Ammon's horn (tissue), 1 donor: ENCODE measurements around the gene IBTK.
"Not testable (repeated sequence)": the region's sequence is repeated elsewhere in the genome, so short reads cannot be mapped to it uniquely, and the experiment has no call there.

Source experiments
- DNase-seq: peaks from one replicate; pipeline ENCODE4 v3.0.0-alpha.2; 2016; ENCODE audit warnings: low spot score

IBTK gene

GRCh38 chr6:82247505-82248272, at the start of gene IBTK:
Gene IBTK (minus strand): TSS chr6:82247744. CDS start chr6:82240486, 7,258 bp downstream.
- peak; percentile 95 for DNase-seq

- DNase-seq, result no peak
Observed at GRCh38 chr6:82283771-82284410, 36.3 kb upstream of the IBTK start.

- DNase-seq, result not testable (repeated sequence)
Observed at GRCh38 chr6:82281550-82281949, 34.0 kb upstream of the IBTK start.

- DNase-seq, result no peak
Observed at GRCh38 chr6:82277686-82278085, 30.1 kb upstream of the IBTK start.

- no peak for DNase-seq
Observed at GRCh38 chr6:82275686-82276085, 28.1 kb upstream of the IBTK start.

- no peak for DNase-seq
Observed at GRCh38 chr6:82273295-82273694, 25.8 kb upstream of the IBTK start.

GRCh38 chr6:82270881-82271635, 23.5 kb upstream of the IBTK start:
- DNase-seq, result peak; percentile 38

- no peak for DNase-seq
Observed at GRCh38 chr6:82268301-82268846, 20.8 kb upstream of the IBTK start.

GRCh38 chr6:82264824-82265223, 17.3 kb upstream of the IBTK start:
- no peak for DNase-seq

GRCh38 chr6:82264321-82264720, 16.8 kb upstream of the IBTK start:
- DNase-seq, result no peak

- no peak for DNase-seq
Observed at GRCh38 chr6:82263916-82264315, 16.4 kb upstream of the IBTK start.

- DNase-seq, result no peak
Observed at GRCh38 chr6:82260997-82261732, 13.6 kb upstream of the IBTK start.

- peak; percentile 47 for DNase-seq
Observed at GRCh38 chr6:82259389-82259788, 11.8 kb upstream of the IBTK start.

- DNase-seq, result no peak
Observed at GRCh38 chr6:82257088-82257774, 9.7 kb upstream of the IBTK start.

- DNase-seq, result not testable (repeated sequence)
Observed at GRCh38 chr6:82254722-82255121, 7.2 kb upstream of the IBTK start.

- peak; percentile 24 for DNase-seq
Observed at GRCh38 chr6:82251942-82252341, 4.4 kb upstream of the IBTK start.

- no peak for DNase-seq
Observed at GRCh38 chr6:82249381-82250253, 2.1 kb upstream of the IBTK start.

GRCh38 chr6:82248273-82248735, 760 bp upstream of the IBTK start:
- no peak for DNase-seq

GRCh38 chr6:82246802-82247504, 591 bp downstream of the IBTK start:
- peak; percentile 78 for DNase-seq
